Lung (tissue), 12 donors: ENCODE data around the gene GPR34. TPM values are rescaled to one million over a fixed set of nuclear protein-coding genes. Genes with fewer than 3 reads are reported as not detected.

Experiments used
- ATAC-seq: fragments of 200-7000 bp; cut with Tn5 transposase; one replicate; pipeline ENCODE4 v1.9.1; 2020; ENCODE audit warnings: moderate number of reproducible peaks; ENCODE audit not compliant: insufficient read depth, low FRiP score
- DNase-seq, 3 donors: peaks; one replicate each; pipeline ENCODE4 v3.0.0-alpha.2; 2013 to 2017
- H3K27ac ChIP-seq, 2 donors: one replicate each; pipeline ENCODE4 v1.5.1; 2013; ENCODE audit warnings: mild to moderate bottlenecking in 2 of 2, moderate library complexity in 2 of 2, control low read depth in 1 of 2, inconsistent platforms in 1 of 2, low read depth in 1 of 2, low read length in 1 of 2
- H3K27me3 ChIP-seq, 3 donors: one replicate each; pipeline ENCODE4 v1.5.1; 2013; ENCODE audit warnings: low read length in 2 of 3; ENCODE audit not compliant: control insufficient read depth in 3 of 3, insufficient read depth in 3 of 3
- H3K36me3 ChIP-seq, 4 donors: one replicate each; pipeline ENCODE4 v1.5.1; 2013; ENCODE audit warnings: low read length in 4 of 4, mild to moderate bottlenecking in 1 of 4, moderate library complexity in 1 of 4; ENCODE audit not compliant: control insufficient read depth in 4 of 4, insufficient read depth in 4 of 4
- H3K4me1 ChIP-seq, 5 donors: one replicate each; pipeline ENCODE4 v1.5.1; 2013; ENCODE audit warnings: low read length in 5 of 5, mild to moderate bottlenecking in 2 of 5, moderate library complexity in 1 of 5; ENCODE audit not compliant: control insufficient read depth in 5 of 5, insufficient read depth in 5 of 5
- H3K4me3 ChIP-seq: one replicate; pipeline ENCODE4 v1.5.1; 2013; ENCODE audit warnings: mild to moderate bottlenecking, control low read depth, moderate library complexity
- H3K9ac ChIP-seq, 2 donors: one replicate each; pipeline ENCODE4 v1.5.1; 2013; ENCODE audit warnings: low read length in 2 of 2, control low read depth in 1 of 2; ENCODE audit not compliant: insufficient read depth in 1 of 2
- H3K9me3 ChIP-seq, 4 donors: one replicate each; pipeline ENCODE4 v1.5.1; 2013; ENCODE audit warnings: low read length in 3 of 4, mild to moderate bottlenecking in 1 of 4, moderate library complexity in 1 of 4; ENCODE audit not compliant: control insufficient read depth in 4 of 4, insufficient read depth in 3 of 4
- CTCF ChIP-seq: IDR thresholded peaks from 2 replicates; pipeline ENCODE4 v1.5.1; 2012; ENCODE audit warnings: mild to moderate bottlenecking; ENCODE audit errors: control extremely low read depth, extremely low read depth
- WGBS, 2 donors: extraction: QIAGEN DNeasy Blood & Tissue Kit; methylation state at CpG; one replicate each; pipeline ENCODE4 v1.1.7; 2013; 5-methylcytosine and 5-hydroxymethylcytosine counted together
- polyA plus RNA-seq, 2 donors: library from polyadenylated mRNA; stranded (reverse); fragments of 200-250 nt; gene quantifications; one replicate each; pipeline ENCODE4 v1.2.1, GENCODE V29; 2013
- total RNA-seq, 2 donors: library from RNA; depleted of rRNA in 1 of 2; stranded (reverse); fragments of >200 nt in 1 of 2; gene quantifications; one replicate each; pipeline ENCODE4 v1.2.1, GENCODE V29; 2014 to 2021
- donor health status: control.
- donor health status: control.
- donor health status: Bipolar disorder and iron deficiency.
- donor health status: healthy.
- donor health status: DM: yes; HTN: yes; CAD: no.

Gene GPR34
- total and polyA plus RNA-seq, 4 donors = 4.3 to 9.8 (median 5.3) TPM

- H3K4me3 ChIP-seq = no peak overlapping the region
- ATAC-seq (no peak), DNase-seq (no peak)
- no peak overlapping the region for H3K9ac ChIP-seq
- TF ChIP-seq CTCF = no peak
- H3K36me3 ChIP-seq = peaks cover 5 to 8% (median 7%) of the 10 kb centered on the region in 4 donors
- H3K9me3 ChIP-seq = no peaks in the 10 kb centered on the region
- H3K27ac ChIP-seq = no peak overlapping the region
- no peaks in the 10 kb centered on the region for H3K4me1 ChIP-seq
- peaks cover 0 to 20% (median 6%) of the 10 kb centered on the region in 3 donors for H3K27me3 ChIP-seq
- 74 to 80% methylated on average over 4 of the region's 4 CpGs for WGBS, 2 donors
Observed at GRCh38 chrX:41655631-41656030, 33.1 kb upstream of the GPR34 start.

GRCh38 chrX:41661366-41662095, 27.2 kb upstream of the GPR34 start:
- DNase-seq (no peak), ATAC-seq (no peak)
- WGBS, 2 donors = 81 to 95% methylated on average over 2 of the region's 2 CpGs
- Histone ChIP-seq H3K27me3 (peaks cover 0 to 36% (median 12%) of the 10 kb centered on the region in 3 donors), H3K27ac (no peak overlapping the region), H3K9me3 (no peaks in the 10 kb centered on the region), H3K4me1 (peaks cover 0 to 4% (median 0%) of the 10 kb centered on the region in 5 donors), H3K4me3 (no peak overlapping the region), H3K36me3 (peaks cover 0 to 8% (median 3%) of the 10 kb centered on the region in 4 donors), H3K9ac (no peak overlapping the region)
- no peak for TF ChIP-seq CTCF

DNA sequence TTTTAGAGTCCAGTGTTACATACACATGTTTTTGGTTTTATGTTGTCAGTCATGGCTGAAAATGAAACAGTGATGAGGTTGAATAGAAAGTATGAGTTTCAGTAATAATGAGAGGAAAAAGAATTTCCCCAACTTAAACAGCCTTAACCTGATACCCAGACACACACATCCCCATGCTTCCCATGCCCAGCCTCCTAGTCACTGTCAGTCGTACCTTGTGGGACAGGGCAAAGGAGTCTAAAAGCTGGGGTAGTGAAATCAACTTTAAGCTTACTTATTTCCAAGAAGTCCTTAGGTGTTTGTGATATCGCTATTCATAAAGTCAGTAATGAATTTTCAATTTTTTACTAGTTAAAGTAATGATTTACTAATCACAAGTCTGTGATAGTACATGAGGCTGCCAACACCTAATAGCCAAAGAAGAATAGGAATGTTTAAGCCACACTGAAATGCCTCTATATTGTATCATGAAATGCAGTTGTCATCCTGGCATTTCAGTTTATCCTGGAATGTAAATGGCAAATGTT, 24.3 kb upstream of the GPR34 start:
- no peak overlapping the region for H3K4me3 ChIP-seq

More for the DNA sequence above, 24.3 kb upstream of the GPR34 start:
- Histone ChIP-seq H3K9ac (no peak overlapping the region), H3K27ac (no peak overlapping the region), H3K4me1 (peaks cover 0 to 4% (median 0%) of the 10 kb centered on the region in 5 donors), H3K36me3 (peaks cover 0 to 3% (median 1%) of the 10 kb centered on the region in 4 donors), H3K27me3 (peaks cover 0 to 37% (median 16%) of the 10 kb centered on the region in 3 donors), H3K9me3 (no peaks in the 10 kb centered on the region)
- TF ChIP-seq CTCF = no peak
- DNase-seq (no peak), ATAC-seq (no peak)
- 78 to 100% methylated on average over 2 of the region's 2 CpGs for WGBS, 2 donors
